Muscle of leg (tissue), 11 donors: Measurements from ENCODE around the gene SLC39A9. TPM values are rescaled to one million over a fixed set of nuclear protein-coding genes. Genes with fewer than 3 reads are reported as not detected.

Source experiments
- DNase-seq: peaks from one replicate; pipeline ENCODE4 v3.0.0; 2013
- H3K27ac ChIP-seq: one replicate; pipeline ENCODE4 v1.5.1; 2013; ENCODE audit warnings: mild to moderate bottlenecking, low read length, control low read depth
- H3K27me3 ChIP-seq: one replicate; pipeline ENCODE4 v1.6.1; 2013; ENCODE audit warnings: low read length; ENCODE audit not compliant: control insufficient read depth, insufficient read depth
- H3K36me3 ChIP-seq: one replicate; pipeline ENCODE4 v1.6.1; 2013; ENCODE audit warnings: low read length; ENCODE audit not compliant: control insufficient read depth, insufficient read depth
- H3K4me1 ChIP-seq: one replicate; pipeline ENCODE4 v1.6.1; 2013; ENCODE audit warnings: low read length; ENCODE audit not compliant: control insufficient read depth, insufficient read depth
- H3K4me3 ChIP-seq: one replicate; pipeline ENCODE4 v1.5.1; 2013; ENCODE audit warnings: low read length, control low read depth
- H3K9me3 ChIP-seq: replicated peaks from 2 replicates; pipeline ENCODE4 v1.6.1; 2013; ENCODE audit warnings: low read depth, low read length; ENCODE audit not compliant: control insufficient read depth
- WGBS: methylation state at CpG from one replicate; pipeline ENCODE4 v1.1.5; 2013; ENCODE audit warnings: missing lambda C conversion rate; ENCODE audit not compliant: insufficient coverage; 5-methylcytosine and 5-hydroxymethylcytosine counted together
- polyA plus RNA-seq, 8 donors: library from polyadenylated mRNA; unstranded; fragments of 120-200 nt; gene quantifications; one replicate each; pipeline versions ENCODE4 v1.2.1 to v1.2.3, GENCODE V29; 2013; ENCODE audit warnings: inconsistent platforms in 1 of 8, low replicate concordance in 1 of 8; ENCODE audit not compliant: insufficient read length in 8 of 8, insufficient read depth in 1 of 8
- total RNA-seq: library from RNA; stranded (reverse); fragments of 120-200 nt; gene quantifications from one replicate; pipeline ENCODE4 v1.2.4, GENCODE V29; 2013

SLC39A9 gene
- total and polyA plus RNA-seq, 9 donors: 26.9 to 48.0 (median 31.7) TPM

- Histone ChIP-seq H3K27ac (no peak overlapping the region), H3K4me3 (no peak overlapping the region), H3K36me3 (no peaks in the 10 kb centered on the region), H3K9me3 (no peaks in the 10 kb centered on the region), H3K4me1 (peaks cover 23% of the 10 kb centered on the region), H3K27me3 (peaks cover 2% of the 10 kb centered on the region)
- WGBS: 88% methylated on average over 5 of the region's 8 CpGs
- DNase-seq: no peak
These were observed 107.1 kb downstream of the SLC39A9 start for GRCh38 chr14:69505338-69506240.

GRCh38 chr14:69506241-69506595 lies 107.7 kb downstream of the SLC39A9 start:
- WGBS: no CpG with 5 or more reads among the region's 1 CpG
- Histone ChIP-seq H3K27ac (no peak overlapping the region), H3K4me3 (no peak overlapping the region), H3K9me3 (no peaks in the 10 kb centered on the region), H3K4me1 (peaks cover 17% of the 10 kb centered on the region), H3K36me3 (no peaks in the 10 kb centered on the region), H3K27me3 (no peaks in the 10 kb centered on the region)
- no peak for DNase-seq

Other genes starting within 250 kb of the SLC39A9 start
- 22.4 TPM for gene DCAF5, start 245.6 kb upstream of the SLC39A9 start, total RNA-seq
- 10 to 100 TPM; 33.6 to 43.1 (median 38.7) TPM for gene DCAF5, start 245.6 kb upstream of the SLC39A9 start, polyA plus RNA-seq
- 13.1 TPM for gene EXD2, start 207.2 kb upstream of the SLC39A9 start, total RNA-seq
- gene EXD2, start 207.2 kb upstream of the SLC39A9 start, polyA plus RNA-seq: 10 to 100 TPM; 14.3 to 17.2 (median 15.3) TPM
- 10.7 TPM for gene GALNT16, start 138.5 kb upstream of the SLC39A9 start, total RNA-seq
- gene GALNT16, start 138.5 kb upstream of the SLC39A9 start, polyA plus RNA-seq: 10 to 100 TPM; 15.8 to 36.8 (median 22.3) TPM
- gene ERH, start 393 bp upstream of the SLC39A9 start, total RNA-seq: 83.6 TPM
- gene ERH, start 393 bp upstream of the SLC39A9 start, polyA plus RNA-seq: 100 to 1,000 TPM; 138 to 195 (median 159) TPM
- gene PLEKHD1, start 86.0 kb downstream of the SLC39A9 start, total RNA-seq: 0.53 TPM
- 1 to 10 TPM in 4 of 8 donors, under 1 TPM in 4; 0.67 to 1.5 (median 0.98) TPM for gene PLEKHD1, start 86.0 kb downstream of the SLC39A9 start, polyA plus RNA-seq
- under 0.01 TPM for gene CCDC177, start 176.2 kb downstream of the SLC39A9 start, total RNA-seq
- gene CCDC177, start 176.2 kb downstream of the SLC39A9 start, polyA plus RNA-seq: under 1 TPM in 1 of 8 donors, not detected in 7; 0.02 TPM
- gene SUSD6, start 212.9 kb downstream of the SLC39A9 start, total RNA-seq: 7.8 TPM
- 10 to 100 TPM; 13.5 to 22.1 (median 16.8) TPM for gene SUSD6, start 212.9 kb downstream of the SLC39A9 start, polyA plus RNA-seq